PC-9 (cell line): ENCODE data around the gene NHLRC4. TPM values are rescaled to one million over a fixed set of nuclear protein-coding genes. Genes with fewer than 3 reads are reported as not detected.

ENCODE experiments used
- BruUV-seq: library from RNA; stranded (reverse); fragments of 400-500 nt; replicated peaks from 2 replicates; lab custom pipeline; 2021; lab: Mats Ljungman, UMichigan
- CTCF ChIA-PET: fragments of 300-600 bp; sonication (Branson Sonifier 250); formaldehyde crosslinking; loops from one replicate; lab custom pipeline; 2022; ENCODE audit warnings: antibody characterized with exemption; lab: Charles Lee
- POLR2A ChIA-PET: fragments of 300-600 bp; sonication (Branson Sonifier 250); formaldehyde crosslinking; loops from one replicate; lab custom pipeline; 2022; ENCODE audit warnings: antibody characterized with exemption; ENCODE audit not compliant: unreplicated experiment; lab: Charles Lee
- DNase-seq, 2 experiments: peaks; one replicate each; pipeline versions ENCODE4 v3.0.0 to v3.0.0-alpha.2; 2015 to 2022; ENCODE audit warnings: mixed read lengths in 1 of 2
- H2AFZ ChIP-seq: fragments of 200-600 bp; sonication (generic); 2 replicates; pipeline ENCODE4 v1.8.1; 2017; ENCODE audit warnings: antibody characterized with exemption
- H3F3A ChIP-seq: fragments of 200-600 bp; sonication (generic); 2 replicates; pipeline ENCODE4 v1.8.1; 2017; ENCODE audit warnings: antibody characterized with exemption, mild to moderate bottlenecking, low read depth; ENCODE audit not compliant: insufficient read depth
- H3K27ac ChIP-seq: fragments of 200-600 bp; sonication (generic); 2 replicates; pipeline ENCODE4 v1.6.1; 2016; ENCODE audit warnings: mixed run types
- H3K27me3 ChIP-seq: fragments of 200-600 bp; sonication (generic); 2 replicates; pipeline ENCODE4 v1.6.1; 2016; ENCODE audit warnings: low read depth, mixed run types; ENCODE audit not compliant: insufficient read depth
- H3K36me3 ChIP-seq: fragments of 200-600 bp; sonication (generic); 2 replicates; pipeline ENCODE4 v1.6.1; 2016; ENCODE audit warnings: low read depth, mixed run types
- H3K4me1 ChIP-seq: fragments of 200-600 bp; sonication (generic); replicated peaks from 2 replicates; pipeline ENCODE4 v1.6.1; 2016; ENCODE audit warnings: mixed run types; ENCODE audit not compliant: insufficient read depth
- H3K4me2 ChIP-seq: fragments of 200-600 bp; sonication (generic); 2 replicates; pipeline ENCODE4 v1.6.1; 2017; ENCODE audit warnings: mixed run types
- H3K4me3 ChIP-seq: fragments of 200-600 bp; sonication (generic); 2 replicates; pipeline ENCODE4 v1.6.1; 2016; ENCODE audit warnings: mixed run types
- H3K79me2 ChIP-seq: fragments of 200-600 bp; sonication (generic); 2 replicates; pipeline ENCODE4 v1.6.1; 2017; ENCODE audit warnings: low read depth, mixed run types
- H3K9me2 ChIP-seq: fragments of 200-600 bp; sonication (generic); 2 replicates; pipeline ENCODE4 v1.8.1; 2017; ENCODE audit warnings: mild to moderate bottlenecking; ENCODE audit not compliant: insufficient read depth
- H3K9me3 ChIP-seq: fragments of 200-600 bp; sonication (generic); 2 replicates; pipeline ENCODE4 v1.8.1; 2016; ENCODE audit warnings: low read depth; ENCODE audit not compliant: insufficient read depth
- H4K20me1 ChIP-seq: fragments of 200-600 bp; sonication (generic); 2 replicates; pipeline ENCODE4 v1.8.1; 2017; ENCODE audit not compliant: insufficient read depth
- EZH2 ChIP-seq: fragments of 200-600 bp; sonication (generic); IDR thresholded peaks from 2 replicates; pipeline ENCODE4 v1.8.0; 2017; ENCODE audit warnings: antibody characterized with exemption, low read depth
- intact Hi-C: fragments of 100-400 bp; cut with micrococcal nuclease; formaldehyde crosslinking; loops from one replicate; pipeline ENCODE4 v1.10.0; 2022; ENCODE audit not compliant: unreplicated experiment
- total RNA-seq: library from RNA; stranded (reverse); gene quantifications from 2 replicates; pipeline ENCODE4 v1.2.3, GENCODE V29; 2021
- TF ChIP-seq, protein P1 (sequence below): fragments of 200-600 bp; sonication (generic); conservative IDR thresholded peaks from 2 replicates; pipeline ENCODE4 v1.6.1; 2017; ENCODE audit warnings: mixed run types, antibody characterized with exemption, mild to moderate bottlenecking, moderate library complexity

NHLRC4 gene
- total RNA-seq, 1 experiment from 2014 or later, result not detected

DNA sequence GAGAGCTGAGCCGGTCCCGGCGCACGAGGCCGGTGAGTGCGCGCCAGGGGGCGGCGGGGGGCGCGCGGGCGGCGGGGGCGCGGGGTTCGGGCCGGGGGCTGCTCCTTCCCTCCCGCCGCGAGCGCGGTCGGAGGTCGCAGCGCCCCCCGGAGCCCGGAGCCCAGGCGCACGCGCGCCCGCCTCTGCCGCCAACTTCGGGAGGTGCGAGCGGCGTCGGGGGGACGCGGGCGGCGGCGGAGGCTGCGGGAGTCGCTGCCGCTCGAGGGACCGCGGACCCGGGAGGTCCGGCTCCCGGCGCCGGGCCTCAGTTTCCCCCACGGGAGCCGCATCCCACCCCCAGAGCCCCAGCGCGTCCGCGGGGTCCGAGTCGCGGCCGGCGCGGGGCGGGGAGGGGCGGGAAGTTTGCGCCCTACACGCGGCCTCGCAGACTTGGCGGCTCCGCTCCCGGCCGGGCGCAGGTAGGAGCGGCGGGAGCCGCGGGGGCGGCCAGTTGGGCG lies 6.6 kb upstream of the NHLRC4 start, which contains the start of gene PRR35:
PRR35 (plus strand) TSS at position 191 of the 497 bp plus-strand sequence. CDS start 2,901 bp downstream, outside the sequence.
- Histone ChIP-seq H3K9me2 (no peaks in the 10 kb centered on the region), H4K20me1 (no peaks in the 10 kb centered on the region), H3F3A (no peaks in the 10 kb centered on the region), H3K9me3 (no peaks in the 10 kb centered on the region), H3K4me3 (no peak within 1 kb of the TSS), H3K27me3 (no peaks in the 10 kb centered on the region), H3K4me2 (no peak within 1 kb of the TSS), H3K36me3 (no peaks in the 10 kb centered on the region), H3K27ac (no peak within 1 kb of the TSS), H2AFZ (no peak within 1 kb of the TSS), H3K79me2 (no peaks in the 10 kb centered on the region), H3K4me1 (0 out of 2 replicates have a peak, but pooled peaks cover 4% of the 10 kb centered on the region)
- intact Hi-C loops, result no loop called here
- POLR2A ChIA-PET, result no interaction called here
- DNase-seq, result no peak
- no TSS peak for BruUV-seq
- TF ChIP-seq EZH2, result no peak
- TF ChIP-seq, protein P1, sequence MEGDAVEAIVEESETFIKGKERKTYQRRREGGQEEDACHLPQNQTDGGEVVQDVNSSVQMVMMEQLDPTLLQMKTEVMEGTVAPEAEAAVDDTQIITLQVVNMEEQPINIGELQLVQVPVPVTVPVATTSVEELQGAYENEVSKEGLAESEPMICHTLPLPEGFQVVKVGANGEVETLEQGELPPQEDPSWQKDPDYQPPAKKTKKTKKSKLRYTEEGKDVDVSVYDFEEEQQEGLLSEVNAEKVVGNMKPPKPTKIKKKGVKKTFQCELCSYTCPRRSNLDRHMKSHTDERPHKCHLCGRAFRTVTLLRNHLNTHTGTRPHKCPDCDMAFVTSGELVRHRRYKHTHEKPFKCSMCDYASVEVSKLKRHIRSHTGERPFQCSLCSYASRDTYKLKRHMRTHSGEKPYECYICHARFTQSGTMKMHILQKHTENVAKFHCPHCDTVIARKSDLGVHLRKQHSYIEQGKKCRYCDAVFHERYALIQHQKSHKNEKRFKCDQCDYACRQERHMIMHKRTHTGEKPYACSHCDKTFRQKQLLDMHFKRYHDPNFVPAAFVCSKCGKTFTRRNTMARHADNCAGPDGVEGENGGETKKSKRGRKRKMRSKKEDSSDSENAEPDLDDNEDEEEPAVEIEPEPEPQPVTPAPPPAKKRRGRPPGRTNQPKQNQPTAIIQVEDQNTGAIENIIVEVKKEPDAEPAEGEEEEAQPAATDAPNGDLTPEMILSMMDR, result no peak
- CTCF ChIA-PET, result no interaction called here

DNA sequence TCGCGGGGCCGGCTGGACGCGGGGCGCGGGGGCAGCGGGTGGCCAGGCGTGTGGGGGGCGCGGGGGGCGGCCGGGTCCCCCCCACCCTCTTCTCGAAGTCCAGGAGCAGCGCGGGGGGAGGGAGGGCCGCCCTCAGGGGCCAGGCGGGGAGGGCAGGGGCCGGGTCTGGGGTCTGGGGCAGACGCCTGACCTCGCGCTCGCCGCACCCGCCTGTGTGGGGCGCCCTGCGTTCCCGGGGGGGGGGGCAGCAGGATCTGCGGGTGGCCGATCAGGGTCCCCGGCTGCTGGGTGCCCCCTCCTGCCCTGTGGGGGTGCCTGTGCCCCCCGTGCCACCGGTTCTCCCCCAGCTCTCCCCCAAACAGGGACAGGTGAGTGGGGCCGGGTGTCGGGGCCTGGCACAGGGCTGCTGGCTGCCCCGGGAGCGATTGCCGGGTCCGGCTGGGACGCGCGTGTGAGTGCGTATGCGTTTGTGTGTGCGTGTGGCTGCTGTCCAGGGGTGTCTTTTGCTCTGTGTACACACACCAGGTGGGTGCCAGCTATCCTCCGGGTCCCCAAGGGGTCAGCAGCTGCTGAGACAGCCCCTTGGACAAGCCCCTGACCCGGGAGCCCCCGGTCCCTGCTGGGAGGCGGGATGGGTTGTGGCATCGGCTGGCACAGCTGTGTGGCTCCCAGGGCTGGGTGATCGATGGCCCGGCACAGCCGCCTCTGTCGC lies 5.9 kb upstream of the NHLRC4 start:
- BruUV-seq, result no TSS peak
- ChIA-PET CTCF (interaction anchor here (0.6 kb wide), 1 partner anchor 29 kb away, joined by 5 read pairs; no protein-coding TSS in a partner anchor), POLR2A (no interaction called here)
- Histone ChIP-seq H3K4me2 (no peak overlapping the region), H4K20me1 (no peaks in the 10 kb centered on the region), H3K4me1 (0 out of 2 replicates have a peak, but pooled peaks cover 4% of the 10 kb centered on the region), H3F3A (no peaks in the 10 kb centered on the region), H3K9me3 (no peaks in the 10 kb centered on the region), H2AFZ (no peak overlapping the region), H3K27me3 (no peaks in the 10 kb centered on the region), H3K36me3 (no peaks in the 10 kb centered on the region), H3K4me3 (no peak overlapping the region), H3K27ac (no peak overlapping the region), H3K79me2 (no peaks in the 10 kb centered on the region), H3K9me2 (no peaks in the 10 kb centered on the region)
- TF ChIP-seq, protein P1, result no peak
- TF ChIP-seq EZH2, result no peak
- intact Hi-C loops, result no loop called here
- no peak for DNase-seq

DNA sequence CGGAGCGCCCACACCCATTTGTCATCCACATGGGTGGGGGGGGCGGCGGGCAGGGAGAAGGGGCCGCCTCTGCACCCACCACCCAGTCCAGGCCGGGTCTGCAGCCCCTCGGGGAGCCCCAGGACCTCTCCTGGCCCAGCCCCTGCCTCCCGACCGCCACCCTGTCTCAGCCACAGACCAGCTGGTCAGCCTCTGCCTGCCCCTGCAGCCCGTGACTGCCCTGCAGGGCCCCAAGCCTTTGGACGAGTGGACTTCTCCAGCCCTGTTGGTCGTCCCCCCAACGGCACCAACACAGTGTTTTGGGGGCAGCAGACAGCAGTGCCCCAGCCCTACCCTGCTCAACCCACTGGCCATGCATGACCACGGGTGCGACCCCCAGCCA lies 5.4 kb upstream of the NHLRC4 start:
- no peaks in the 10 kb centered on the region for H3K79me2 ChIP-seq
- no peak overlapping the region for H3K4me3 ChIP-seq
- H3K9me3 ChIP-seq, result no peaks in the 10 kb centered on the region
- H3K27me3 ChIP-seq, result no peaks in the 10 kb centered on the region
- H3K4me1 ChIP-seq, result 0 out of 2 replicates have a peak, but pooled peaks cover 4% of the 10 kb centered on the region
- intact Hi-C loops, result no loop called here
- no peak overlapping the region for H3K4me2 ChIP-seq
- no peak for DNase-seq
- BruUV-seq, result no TSS peak
- POLR2A ChIA-PET, result no interaction called here
- H3K9me2 ChIP-seq, result no peaks in the 10 kb centered on the region
- CTCF ChIA-PET, result no interaction called here
- H3K27ac ChIP-seq, result no peak overlapping the region
- H3F3A ChIP-seq, result no peaks in the 10 kb centered on the region
- H2AFZ ChIP-seq, result no peak overlapping the region
- H3K36me3 ChIP-seq, result no peaks in the 10 kb centered on the region
- TF ChIP-seq EZH2, result no peak
- TF ChIP-seq, protein P1, result no peak
- H4K20me1 ChIP-seq, result no peaks in the 10 kb centered on the region
